K562 (cell line): ENCODE results near the gene PARD3B. TPM values are rescaled to one million over a fixed set of nuclear protein-coding genes. Genes with fewer than 3 reads are reported as not detected.

Experiments
- IFI16 ChIP-seq: fragments of 250-450 bp; sonication (Bioruptor Pico); IDR thresholded peaks from 2 replicates; pipeline ENCODE4 v2.1.2; 2022; ENCODE audit warnings: mild to moderate bottlenecking, inconsistent platforms
- MAFK ChIP-seq: IDR thresholded peaks from 2 replicates; pipeline ENCODE4 v1.6.1; 2011; ENCODE audit warnings: low read length, improper control_type of control experiment
- MCM5 ChIP-seq: fragments of 450-650 bp; IDR thresholded peaks from 2 replicates; pipeline ENCODE4 v1.6.1; 2016; ENCODE audit warnings: low read depth
- POLR2H ChIP-seq: IDR thresholded peaks from 2 replicates; pipeline ENCODE4 v1.6.1; 2016; ENCODE audit warnings: missing genetic modification characterization, low read depth, mild to moderate bottlenecking, control low read depth, missing compliant biosample characterization, moderate library complexity
- RCOR1 ChIP-seq, 2 experiments: IDR thresholded peaks; 2 replicates each; pipeline ENCODE4 v1.6.1; 2012; ENCODE audit warnings: low read depth in 2 of 2, low read length in 2 of 2, borderline replicate concordance in 1 of 2, improper control_type of control experiment in 1 of 2
- RHOXF2B ChIP-seq: fragments of 250-450 bp; sonication (Bioruptor Pico); conservative IDR thresholded peaks from 2 replicates; pipeline ENCODE4 v1.5.1; 2021
- TCFL5 ChIP-seq: fragments of 250-450 bp; sonication (Bioruptor Pico); conservative IDR thresholded peaks from 2 replicates; pipeline ENCODE4 v1.6.1; 2021; ENCODE audit warnings: mild to moderate bottlenecking, moderate library complexity, matching md5 sums
- polyA plus RNA-seq, 8 experiments: library from polyadenylated mRNA; depleted of rRNA in 4 of 8; stranded (reverse) in 5 of 8; unstranded in 3 of 8; fragments of >200 nt; fragmentation: Nextera tagmentation in 2 of 8; fragmentation: Illumina TruSeq in 1 of 8; extraction: Ambion mirVana in 2 of 8; extraction: Trizol in 1 of 8; gene quantifications; 2 replicates each; pipeline versions ENCODE4 v1.2.1 to v1.2.3, GENCODE V29; 2011 to 2014; ENCODE audit warnings: inconsistent platforms in 1 of 8, missing spikeins in 1 of 8
- total RNA-seq, 7 experiments: library from RNA; depleted of rRNA in 6 of 7; stranded (reverse); fragments of >200 nt in 6 of 7; fragmentation: Illumina TruSeq in 2 of 7; extraction: Trizol in 2 of 7; gene quantifications; 2 replicates each; pipeline versions ENCODE4 v1.2.1 to v1.2.3, GENCODE V29; 2011 to 2021; ENCODE audit warnings: low replicate concordance in 1 of 7
- TF ChIP-seq, protein P1 (sequence below): fragments of 200-800 bp; sonication (Bioruptor generic); IDR thresholded peaks from 2 replicates; pipeline ENCODE4 v1.6.1; 2016; ENCODE audit warnings: missing genetic modification characterization, missing compliant biosample characterization

PARD3B gene
- total and polyA plus RNA-seq, 9 of the 15 experiments (the other 6 are each of a cell fraction or from before 2014, with no cell fraction given): 0.15 to 3.0 (median 1.1) TPM

DNA sequence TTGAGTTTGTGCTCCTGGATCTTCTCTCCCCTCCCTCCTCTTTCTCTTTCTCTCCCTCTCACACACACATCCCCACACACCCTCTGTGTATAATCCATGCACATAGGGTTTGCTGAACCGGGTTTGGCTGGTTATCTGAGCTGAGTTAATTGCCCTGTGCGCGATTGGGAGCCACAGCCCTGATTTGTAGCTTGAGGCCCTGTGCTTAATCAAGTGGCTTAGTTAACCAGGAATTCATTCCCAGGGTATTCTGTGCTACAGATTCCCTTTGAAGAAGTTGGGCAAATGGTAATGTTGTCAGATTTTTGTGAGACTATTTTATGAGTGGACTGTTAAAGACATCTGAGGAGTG is 6.2 kb downstream of the PARD3B start (continued):
- TF ChIP-seq, protein P1, sequence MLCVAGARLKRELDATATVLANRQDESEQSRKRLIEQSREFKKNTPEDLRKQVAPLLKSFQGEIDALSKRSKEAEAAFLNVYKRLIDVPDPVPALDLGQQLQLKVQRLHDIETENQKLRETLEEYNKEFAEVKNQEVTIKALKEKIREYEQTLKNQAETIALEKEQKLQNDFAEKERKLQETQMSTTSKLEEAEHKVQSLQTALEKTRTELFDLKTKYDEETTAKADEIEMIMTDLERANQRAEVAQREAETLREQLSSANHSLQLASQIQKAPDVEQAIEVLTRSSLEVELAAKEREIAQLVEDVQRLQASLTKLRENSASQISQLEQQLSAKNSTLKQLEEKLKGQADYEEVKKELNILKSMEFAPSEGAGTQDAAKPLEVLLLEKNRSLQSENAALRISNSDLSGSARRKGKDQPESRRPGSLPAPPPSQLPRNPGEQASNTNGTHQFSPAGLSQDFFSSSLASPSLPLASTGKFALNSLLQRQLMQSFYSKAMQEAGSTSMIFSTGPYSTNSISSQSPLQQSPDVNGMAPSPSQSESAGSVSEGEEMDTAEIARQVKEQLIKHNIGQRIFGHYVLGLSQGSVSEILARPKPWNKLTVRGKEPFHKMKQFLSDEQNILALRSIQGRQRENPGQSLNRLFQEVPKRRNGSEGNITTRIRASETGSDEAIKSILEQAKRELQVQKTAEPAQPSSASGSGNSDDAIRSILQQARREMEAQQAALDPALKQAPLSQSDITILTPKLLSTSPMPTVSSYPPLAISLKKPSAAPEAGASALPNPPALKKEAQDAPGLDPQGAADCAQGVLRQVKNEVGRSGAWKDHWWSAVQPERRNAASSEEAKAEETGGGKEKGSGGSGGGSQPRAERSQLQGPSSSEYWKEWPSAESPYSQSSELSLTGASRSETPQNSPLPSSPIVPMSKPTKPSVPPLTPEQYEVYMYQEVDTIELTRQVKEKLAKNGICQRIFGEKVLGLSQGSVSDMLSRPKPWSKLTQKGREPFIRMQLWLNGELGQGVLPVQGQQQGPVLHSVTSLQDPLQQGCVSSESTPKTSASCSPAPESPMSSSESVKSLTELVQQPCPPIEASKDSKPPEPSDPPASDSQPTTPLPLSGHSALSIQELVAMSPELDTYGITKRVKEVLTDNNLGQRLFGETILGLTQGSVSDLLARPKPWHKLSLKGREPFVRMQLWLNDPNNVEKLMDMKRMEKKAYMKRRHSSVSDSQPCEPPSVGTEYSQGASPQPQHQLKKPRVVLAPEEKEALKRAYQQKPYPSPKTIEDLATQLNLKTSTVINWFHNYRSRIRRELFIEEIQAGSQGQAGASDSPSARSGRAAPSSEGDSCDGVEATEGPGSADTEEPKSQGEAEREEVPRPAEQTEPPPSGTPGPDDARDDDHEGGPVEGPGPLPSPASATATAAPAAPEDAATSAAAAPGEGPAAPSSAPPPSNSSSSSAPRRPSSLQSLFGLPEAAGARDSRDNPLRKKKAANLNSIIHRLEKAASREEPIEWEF: no peak
- no peak for TF ChIP-seq IFI16 (CRISPR knock-in tag)
- no peak for TF ChIP-seq MAFK
- no peak for TF ChIP-seq MCM5
- no peak for TF ChIP-seq POLR2H (tag)
- no peak for TF ChIP-seq RCOR1 (IDR thresholded peaks at IDR 0.05; ENCODE audit: borderline replicate concordance in 1 of 2, low read depth in 2 of 2, low read length in 2 of 2)
- TF ChIP-seq TCFL5 (CRISPR knock-in tag): no peak
- no peak for TF ChIP-seq RHOXF2B (CRISPR knock-in tag)
